Hematopoietic multipotent progenitor cell treated with erythropoietin and hydrocortisone succinate and interleukin-3 and kit ligand, for 8 days (in vitro differentiated cells): ENCODE results near the gene RPL3.

ENCODE experiments used
- DNase-seq: peaks from one replicate; pipeline ENCODE4 v3.0.0-alpha.2; 2015

RPL3 gene

DNA sequence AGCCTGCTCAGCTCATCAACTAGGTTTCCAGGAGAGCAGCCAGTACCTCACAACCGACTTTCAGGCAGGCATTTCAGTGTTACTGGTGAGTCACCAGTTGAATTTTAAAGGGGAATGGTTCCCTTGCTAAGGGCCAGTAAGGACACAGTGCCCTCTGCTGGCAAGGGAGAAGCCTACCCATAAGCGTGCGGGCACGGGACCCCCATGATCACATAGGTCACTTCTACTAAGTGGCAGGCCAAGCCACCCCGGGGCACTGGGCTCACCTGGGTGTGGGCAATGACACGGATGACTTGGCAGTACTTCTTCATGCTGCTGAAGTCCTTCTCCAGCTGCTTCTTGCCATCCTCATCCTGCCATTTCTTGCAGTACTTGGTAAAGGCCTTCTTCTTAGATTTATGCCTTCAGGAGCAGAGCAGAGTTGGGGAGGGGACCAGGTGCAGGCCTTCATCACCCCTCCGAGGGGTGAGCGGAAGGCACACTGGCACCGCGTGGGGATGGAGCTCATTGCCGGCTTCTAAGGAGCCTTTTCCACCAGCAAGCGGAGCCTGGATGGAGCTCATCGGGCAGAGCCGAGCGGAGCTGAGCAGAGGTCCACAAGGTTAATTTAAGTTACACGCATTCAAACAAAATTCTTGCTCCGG, 2.9 kb downstream of the RPL3 start:
- DNase-seq: peak; percentile 91

DNA sequence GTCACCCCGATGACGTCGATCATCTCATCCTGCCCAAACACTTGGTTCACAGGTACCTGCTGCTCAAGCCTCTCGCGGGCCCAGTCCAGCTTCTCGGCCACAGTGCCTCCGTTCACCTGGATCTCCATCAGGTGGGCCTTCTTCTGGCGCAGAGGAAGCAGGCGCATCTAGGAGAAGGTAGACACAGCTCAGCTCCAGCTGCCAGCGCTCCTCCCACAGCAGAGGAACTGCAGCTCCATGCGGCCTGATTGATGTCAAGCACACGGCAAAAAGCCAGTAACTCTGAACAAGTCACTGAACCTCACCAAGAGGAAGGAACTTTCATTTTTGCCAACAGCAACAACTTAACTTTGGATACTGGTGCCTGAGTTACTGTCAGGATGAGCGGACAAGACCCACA, 4.0 kb downstream of the RPL3 start:
- no peak for DNase-seq

- peak; percentile 41 for DNase-seq
These were observed 5.0 kb downstream of the RPL3 start for GRCh38 chr22:39314251-39314971.

- no peak for DNase-seq
These were observed 6.0 kb downstream of the RPL3 start for GRCh38 chr22:39313258-39314001.

- no peak for DNase-seq
These were observed 7.0 kb downstream of the RPL3 start for GRCh38 chr22:39312410-39312809.

DNA sequence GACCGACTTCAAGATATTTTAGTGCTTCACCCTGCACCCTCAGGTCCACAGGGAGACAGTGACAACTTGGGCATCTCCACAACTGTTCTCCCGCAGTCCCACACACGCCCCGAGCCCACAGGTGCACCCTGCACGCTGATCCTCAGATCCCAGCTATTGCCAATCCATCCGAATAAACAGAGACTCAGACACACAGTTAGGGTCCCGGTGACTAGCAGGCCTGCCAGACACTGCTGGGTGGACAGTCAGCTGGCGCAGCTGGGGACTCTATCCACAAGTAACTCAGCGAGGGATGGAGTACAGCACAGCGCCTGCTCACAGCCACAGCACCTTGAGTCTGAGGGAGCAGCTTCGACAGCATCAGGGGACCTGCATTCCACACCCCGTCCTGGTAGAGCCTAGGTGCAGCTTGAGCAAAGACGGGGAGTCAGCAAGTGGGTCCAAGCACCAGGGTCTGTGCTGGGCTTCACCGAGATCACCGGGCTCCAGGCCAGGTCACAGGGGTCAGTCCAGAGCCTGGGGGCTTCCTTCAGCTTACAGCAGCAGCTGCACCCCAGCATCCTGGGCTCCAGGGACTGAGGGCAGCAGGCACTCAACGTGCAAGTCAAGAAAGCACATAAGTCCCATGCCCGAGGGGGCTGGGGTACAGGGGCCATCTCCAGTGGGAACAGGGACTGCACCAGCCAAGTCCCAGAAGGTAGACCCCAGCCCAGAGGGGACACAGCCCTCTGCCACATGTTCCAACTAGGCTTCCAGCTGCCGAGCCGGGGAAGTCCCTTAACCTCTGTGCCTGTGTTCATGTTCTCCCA, 7.6 kb downstream of the RPL3 start:
- DNase-seq: peak; percentile 41

GRCh38 chr22:39309881-39310714, 9.3 kb downstream of the RPL3 start:
- peak; percentile 16 for DNase-seq

DNA sequence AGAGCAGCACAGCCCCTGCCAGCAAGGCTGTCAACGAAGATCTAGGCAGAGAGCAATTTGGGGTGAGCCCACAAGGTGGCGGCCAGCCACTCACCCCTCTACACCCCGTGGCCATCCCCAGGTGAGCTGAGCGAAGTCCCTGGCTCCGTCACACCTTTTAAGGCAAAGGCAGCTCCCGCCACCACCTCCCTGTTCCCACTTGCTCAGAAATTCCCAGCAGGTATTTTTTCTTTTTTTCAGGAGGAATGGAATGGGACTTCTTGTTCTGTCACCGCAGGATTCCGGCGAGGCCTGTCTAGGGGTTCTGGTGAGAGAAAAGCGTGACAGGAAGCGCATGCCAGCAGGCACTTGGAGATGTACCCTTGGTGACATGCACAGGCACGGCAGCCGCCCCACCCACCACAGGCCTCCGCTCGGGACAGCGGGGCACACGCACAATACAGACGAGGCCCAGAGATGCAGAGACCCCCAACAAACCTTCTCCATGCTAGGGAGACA, 10.0 kb downstream of the RPL3 start:
- DNase-seq: no peak

- peak; percentile 15 for DNase-seq
These were observed 10.6 kb downstream of the RPL3 start for GRCh38 chr22:39308614-39309363.

GRCh38 chr22:39306456-39307361, 12.7 kb downstream of the RPL3 start:
- peak; percentile 60 for DNase-seq

GRCh38 chr22:39303892-39304671, 15.3 kb downstream of the RPL3 start:
- no peak for DNase-seq

DNA sequence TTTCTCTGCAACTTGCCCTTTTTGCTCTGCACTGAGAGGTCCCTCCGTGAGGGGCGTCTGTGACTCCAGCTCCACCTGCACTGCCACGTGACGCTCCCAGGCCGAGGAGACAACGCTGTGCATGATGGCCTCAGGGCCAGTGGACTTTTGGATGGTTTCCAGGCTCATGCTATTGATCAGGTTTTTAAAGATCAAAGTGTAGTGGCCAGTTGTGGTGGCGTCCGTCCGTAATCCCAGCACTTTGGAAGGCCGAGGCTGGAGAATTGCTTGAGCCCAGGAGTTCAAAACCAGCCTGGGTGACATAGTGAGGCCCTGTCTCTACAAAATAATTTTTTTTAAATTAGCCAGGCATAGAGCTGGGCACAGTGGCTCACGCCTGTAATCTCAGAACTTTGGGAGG, 16.1 kb downstream of the RPL3 start:
- no peak for DNase-seq

- DNase-seq: no peak
These were observed 16.9 kb downstream of the RPL3 start for GRCh38 chr22:39302431-39302960.

GRCh38 chr22:39301926-39302325, 17.5 kb downstream of the RPL3 start:
- DNase-seq: peak; percentile 41

DNA sequence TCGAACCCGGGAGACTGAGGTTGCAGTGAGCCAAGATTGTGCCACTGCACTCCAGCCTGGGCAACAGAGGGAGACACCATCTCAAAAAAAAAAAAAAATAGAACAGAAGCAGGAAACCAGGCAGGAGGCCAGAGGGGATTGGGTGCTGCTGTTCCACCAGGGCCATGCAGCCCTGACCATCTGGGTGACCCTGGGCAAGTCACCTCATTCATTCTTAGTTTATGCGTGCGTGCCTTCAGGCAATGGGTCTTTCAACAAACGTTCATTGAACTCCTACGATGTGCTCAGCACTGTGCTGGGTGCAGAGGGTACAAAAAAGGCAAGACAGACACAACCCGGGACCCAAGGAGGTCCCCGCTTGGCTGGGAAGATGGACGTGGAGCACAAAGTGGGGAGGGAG, 18.3 kb downstream of the RPL3 start:
- DNase-seq: no peak

- DNase-seq: no peak
These were observed 19.1 kb downstream of the RPL3 start for GRCh38 chr22:39300186-39300830.

DNA sequence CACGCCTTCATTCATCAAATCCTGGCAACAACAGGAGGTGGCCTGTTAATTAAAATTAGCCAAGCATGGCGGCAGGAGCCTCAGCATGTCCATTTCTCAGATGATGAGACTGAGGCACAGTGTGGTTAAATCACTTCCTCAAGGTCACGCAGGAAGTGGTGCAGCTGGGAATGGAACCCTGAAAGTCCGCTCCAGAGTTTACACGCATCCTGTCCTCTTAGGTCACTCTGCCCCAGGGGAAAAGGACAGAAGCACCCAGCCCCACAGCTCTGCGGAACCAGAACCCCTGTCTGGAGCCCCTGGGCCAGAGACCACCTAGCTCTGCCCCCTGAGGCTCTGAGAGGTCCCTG, 19.6 kb downstream of the RPL3 start:
- DNase-seq: no peak

DNA sequence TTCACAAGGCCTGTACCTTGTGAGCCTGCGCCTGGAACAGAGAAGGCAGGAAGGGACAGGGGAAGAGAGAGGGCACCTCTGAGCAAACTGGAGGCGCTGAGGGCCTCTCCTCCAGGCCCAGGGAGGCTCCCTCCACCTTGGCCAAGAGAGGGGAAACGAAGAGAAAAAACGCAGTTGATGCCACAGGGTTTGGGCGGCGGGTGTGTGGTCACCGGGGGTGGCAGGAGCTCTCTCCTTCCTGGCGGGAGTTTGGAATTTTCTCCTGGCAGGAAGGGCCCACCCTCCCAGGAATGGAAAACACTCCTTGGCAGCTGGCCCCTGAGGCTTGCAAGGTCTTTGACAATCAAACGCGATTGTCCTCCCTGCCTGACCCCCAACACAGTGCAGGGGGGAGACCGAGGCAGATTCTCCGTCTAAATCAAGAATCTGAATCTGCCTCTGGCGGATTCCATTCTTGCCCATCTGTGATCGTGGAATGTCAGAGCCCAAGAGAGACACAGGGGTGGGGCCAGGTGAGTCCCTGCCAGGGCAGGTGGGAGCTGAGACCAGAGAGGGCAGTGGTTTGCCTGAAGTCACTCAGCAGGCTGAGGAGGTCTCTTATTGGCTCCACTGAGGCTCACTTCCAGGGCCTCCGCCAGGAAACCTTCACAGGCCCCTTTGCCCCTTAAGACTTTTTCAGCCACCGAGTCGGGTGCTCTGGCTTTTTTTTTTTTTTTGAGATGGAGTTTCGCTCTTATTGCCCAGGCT, 21.0 kb downstream of the RPL3 start:
- DNase-seq: no peak
